A549 (cell line): ENCODE data around the gene C19orf25. TPM values are rescaled to one million over a fixed set of nuclear protein-coding genes. Genes with fewer than 3 reads are reported as not detected.
A peak's percentile ranks its signal among the peaks of the same experiment; 100 is the strongest.

Source experiments
- ATAC-seq, 2 experiments: fragments of 200-7000 bp in 1 of 2; fragments of >200 bp in 1 of 2; cut with Nextera tagmentation in 1 of 2; cut with Tn5 transposase in 1 of 2; 3 replicates each; pipeline versions ENCODE4 v1.8.0 to v1.9.1; 2018 to 2020; ENCODE audit warnings: mild to moderate bottlenecking in 1 of 2, moderate library complexity in 1 of 2
- CTCF ChIA-PET: fragments of 300-600 bp; sonication (Branson Sonifier 250); formaldehyde crosslinking; extraction: SDS; loops from one replicate; lab custom pipeline; 2021; ENCODE audit warnings: antibody characterized with exemption, inconsistent platforms; lab: Yijun Ruan, JAX
- POLR2A ChIA-PET: fragments of 350-600 bp; formaldehyde crosslinking; extraction: SDS; loops from one replicate; lab custom pipeline; 2021; ENCODE audit warnings: antibody characterized with exemption, inconsistent platforms; lab: Yijun Ruan, JAX
- DNase-seq, 2 experiments: peaks; one replicate each; pipeline versions ENCODE4 v3.0.0 to v3.0.0-alpha.2; 2011 to 2016; ENCODE audit warnings: low read depth in 1 of 2, low spot score in 1 of 2
- FAIRE-seq: peaks from 2 replicates; lab custom pipeline; 2011; peaks lifted over from hg19 to GRCh38; lab: Jason Lieb, UNC
- H3K27ac ChIP-seq, 2 experiments: fragments of >200 bp; sonication (Bioruptor Twin); formaldehyde crosslinking; 3 replicates each; pipeline ENCODE4 v1.5.1; 2016 to 2017
- H3K4me1 ChIP-seq: fragments of >200 bp; sonication (Bioruptor Twin); formaldehyde crosslinking; 3 replicates; pipeline ENCODE4 v1.6.1; 2016
- H3K4me2 ChIP-seq: fragments of >200 bp; sonication (Bioruptor Twin); formaldehyde crosslinking; 3 replicates; pipeline ENCODE4 v1.6.1; 2016
- H3K4me3 ChIP-seq: fragments of >200 bp; sonication (Bioruptor Twin); formaldehyde crosslinking; 3 replicates; pipeline ENCODE4 v1.5.1; 2016
- H3K9me3 ChIP-seq: fragments of >200 bp; sonication (Bioruptor Twin); formaldehyde crosslinking; 3 replicates; pipeline ENCODE4 v1.6.1; 2016
- CBX2 ChIP-seq: fragments of 200-600 bp; sonication (generic); IDR thresholded peaks from 2 replicates; pipeline ENCODE4 v1.6.1; 2016; ENCODE audit warnings: low read depth, mild to moderate bottlenecking, borderline replicate concordance
- CHD4 ChIP-seq: fragments of 200-600 bp; sonication (generic); IDR thresholded peaks from 2 replicates; pipeline ENCODE4 v1.6.1; 2016; ENCODE audit warnings: antibody characterized with exemption, mild to moderate bottlenecking, borderline replicate concordance
- E2F6 ChIP-seq: IDR thresholded peaks from 2 replicates; pipeline ENCODE4 v1.6.1; 2012; ENCODE audit warnings: low read depth, borderline replicate concordance
- EHF ChIP-seq: fragments of 250-450 bp; sonication (Bioruptor Pico); IDR thresholded peaks from 2 replicates; pipeline ENCODE4 v1.5.0; 2020; ENCODE audit warnings: mild to moderate bottlenecking
- EHMT2 ChIP-seq: fragments of 200-600 bp; sonication (generic); IDR thresholded peaks from 2 replicates; pipeline ENCODE4 v1.6.1; 2016; ENCODE audit warnings: antibody characterized with exemption, low read depth, mild to moderate bottlenecking, moderate library complexity
- ESRRA ChIP-seq: fragments of 150-350 bp; IDR thresholded peaks from 2 replicates; pipeline ENCODE4 v1.6.1; 2014; ENCODE audit warnings: mild to moderate bottlenecking, low read length, borderline replicate concordance
- FOSB ChIP-seq: fragments of 250-450 bp; sonication (Bioruptor Pico); IDR thresholded peaks from 2 replicates; pipeline ENCODE4 v1.5.0; 2020; ENCODE audit warnings: mild to moderate bottlenecking, moderate library complexity
- GATA3 ChIP-seq: IDR thresholded peaks from 2 replicates; pipeline ENCODE4 v1.6.1; 2012; ENCODE audit warnings: borderline replicate concordance
- HDAC2 ChIP-seq: fragments of 200-600 bp; sonication (generic); IDR thresholded peaks from 2 replicates; pipeline ENCODE4 v1.6.1; 2016
- HOXA7 ChIP-seq: fragments of 250-450 bp; sonication (Bioruptor Pico); IDR thresholded peaks from 2 replicates; pipeline ENCODE4 v1.5.0; 2020; ENCODE audit warnings: mild to moderate bottlenecking, moderate library complexity
- HOXB13 ChIP-seq: fragments of 250-450 bp; sonication (Bioruptor Pico); IDR thresholded peaks from 2 replicates; pipeline ENCODE4 v1.5.0; 2020; ENCODE audit warnings: low read depth, mild to moderate bottlenecking, moderate library complexity
- HOXB5 ChIP-seq: fragments of 250-450 bp; sonication (Bioruptor Pico); IDR thresholded peaks from 2 replicates; pipeline ENCODE4 v1.5.0; 2020; ENCODE audit warnings: mild to moderate bottlenecking, moderate library complexity
- JUN ChIP-seq, 2 experiments: fragments of >200 bp; sonication (Bioruptor Twin); formaldehyde crosslinking; IDR thresholded peaks; 2 replicates in 1 of 2; 3 replicates in 1 of 2; pipeline ENCODE4 v1.6.1; 2016 to 2017
- KDM1A ChIP-seq: fragments of 200-600 bp; sonication (generic); IDR thresholded peaks from 2 replicates; pipeline ENCODE4 v1.6.1; 2016; ENCODE audit warnings: low read depth, mild to moderate bottlenecking
- MAFK ChIP-seq: fragments of 450-650 bp; IDR thresholded peaks from 2 replicates; pipeline ENCODE4 v1.6.1; 2014; ENCODE audit not compliant: partially characterized antibody
- MAX ChIP-seq: IDR thresholded peaks from 2 replicates; pipeline ENCODE4 v1.6.1; 2012
- NFE2L2 ChIP-seq: fragments of 150-350 bp; conservative IDR thresholded peaks from 2 replicates; pipeline ENCODE4 v1.6.1; 2014; ENCODE audit warnings: low read length
- NR3C1 ChIP-seq: fragments of >200 bp; sonication (Bioruptor Twin); formaldehyde crosslinking; IDR thresholded peaks from 3 replicates; pipeline ENCODE4 v1.6.1; 2017
- POLR2A ChIP-seq: IDR thresholded peaks from 2 replicates; pipeline ENCODE4 v1.6.1; 2012; ENCODE audit warnings: mild to moderate bottlenecking, low read length
- RARB ChIP-seq: fragments of 250-450 bp; sonication (Bioruptor Pico); IDR thresholded peaks from 2 replicates; pipeline ENCODE4 v1.8.0; 2021; ENCODE audit warnings: mild to moderate bottlenecking, moderate library complexity
- RNF2 ChIP-seq: fragments of 200-600 bp; sonication (generic); IDR thresholded peaks from 2 replicates; pipeline ENCODE4 v1.6.1; 2016; ENCODE audit warnings: low read depth, mild to moderate bottlenecking, antibody characterized with exemption, moderate library complexity, borderline replicate concordance
- USF2 ChIP-seq: fragments of 450-650 bp; IDR thresholded peaks from 2 replicates; pipeline ENCODE4 v1.6.1; 2014; ENCODE audit warnings: antibody characterized with exemption
- ZC3H11A ChIP-seq: fragments of 450-650 bp; IDR thresholded peaks from 2 replicates; pipeline ENCODE4 v1.6.1; 2014; ENCODE audit warnings: antibody characterized with exemption, mild to moderate bottlenecking
- ZSCAN20 ChIP-seq: fragments of 250-450 bp; sonication (Bioruptor Pico); IDR thresholded peaks from 2 replicates; pipeline ENCODE4 v1.8.0; 2022; ENCODE audit warnings: mild to moderate bottlenecking, moderate library complexity
- WGBS: methylation state at CpG from one replicate; pipeline ENCODE4 v1.1.6; 2017; ENCODE audit errors: missing lambda C conversion rate; 5-methylcytosine and 5-hydroxymethylcytosine counted together
- polyA minus RNA-seq: library from RNA; depleted of rRNA, polyadenylated mRNA; stranded (reverse); fragments of >200 nt; gene quantifications from 2 replicates; pipeline ENCODE4 v1.2.3, GENCODE V29; 2011; rRNA and poly(A)+ RNA removed
- polyA plus RNA-seq, 4 experiments: library from polyadenylated mRNA; depleted of rRNA in 3 of 4; stranded (reverse); fragments of >200 nt; fragmentation: RNase III in 1 of 4; extraction: RNeasy Plus Mini Kit Qiagen cat#74134 plus additional on column Dnase treatment in 1 of 4; gene quantifications; 2 replicates in 3 of 4; 3 replicates in 1 of 4; pipeline ENCODE4 v1.2.3, GENCODE V29; 2011 to 2017
- TF ChIP-seq, protein P1 (sequence below): fragments of >200 bp; sonication (Bioruptor Twin); formaldehyde crosslinking; IDR thresholded peaks from 3 replicates; pipeline ENCODE4 v1.6.1; 2016
- TF ChIP-seq, protein P2 (sequence below): IDR thresholded peaks from 2 replicates; pipeline ENCODE4 v1.6.1; 2012
- TF ChIP-seq, protein P3 (sequence below): fragments of >200 bp; sonication (Bioruptor Twin); formaldehyde crosslinking; IDR thresholded peaks from 3 replicates; pipeline ENCODE4 v1.5.1; 2016

Gene C19orf25
- polyA plus RNA-seq (2011; rRNA removed) (6.5 and 8.2 TPM in 2 replicates), polyA plus RNA-seq (2017; fragmentation: RNase III; extraction: RNeasy Plus Mini Kit Qiagen cat#74134 plus additional on column Dnase treatment) (17.1 to 20.7 TPM (median 18.9 TPM) in 3 replicates), polyA minus RNA-seq (5.0 and 6.4 TPM in 2 replicates)
- 21.1 and 30.9 TPM in 2 replicates for polyA plus RNA-seq (2012; cell fraction: cytosol; rRNA removed)
- 25.1 and 28.4 TPM in 2 replicates for polyA plus RNA-seq (2012; cell fraction: nucleus; rRNA removed)

DNA sequence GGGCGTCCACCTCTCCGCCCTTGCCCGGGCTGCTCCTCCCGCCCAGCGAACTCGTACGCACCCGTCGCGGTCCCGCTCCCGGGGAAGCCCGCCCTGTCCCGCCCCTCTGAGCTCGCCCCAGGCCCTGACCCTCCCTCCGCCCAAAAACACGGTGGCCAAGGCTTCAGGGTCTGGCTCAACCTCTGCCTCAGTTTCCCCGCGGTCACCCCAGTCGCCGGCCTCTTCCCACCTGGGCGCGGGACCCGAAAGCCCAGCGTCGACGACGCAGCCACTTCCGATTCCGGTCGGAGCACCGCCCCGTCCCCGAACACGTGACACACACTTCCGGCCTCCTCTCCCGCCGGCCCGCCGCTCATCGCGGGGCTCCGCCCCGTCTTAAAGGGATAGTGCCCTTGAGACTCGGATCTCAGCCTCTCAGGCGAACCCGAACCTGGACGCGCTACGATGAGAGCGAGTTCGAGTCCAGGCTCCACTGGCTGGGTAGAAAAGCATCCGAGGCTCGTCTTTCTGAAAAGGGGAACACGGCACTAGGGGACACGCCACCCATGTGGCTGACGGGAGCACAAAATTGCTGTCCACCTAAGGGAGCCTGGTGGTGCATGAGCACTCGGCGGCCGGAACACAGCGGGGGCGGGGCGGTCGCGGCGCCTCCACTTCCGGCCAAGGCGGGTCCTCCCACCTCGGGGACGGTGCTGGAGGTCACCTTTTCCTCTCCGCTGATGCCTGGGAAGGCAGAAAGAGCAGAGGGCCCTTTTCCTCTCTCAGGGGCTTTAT is at the start of gene C19orf25:
Gene C19orf25, minus strand, starts transcription at position 282 of the 774 bp plus-strand sequence. CDS start 312 bp downstream, outside the sequence.
- ChIA-PET POLR2A (no interaction called here), CTCF (no interaction called here)
- Histone ChIP-seq H3K9me3 (no peaks in the 10 kb centered on the region), H3K4me3 (peak within 1 kb of the TSS; percentile 95), H3K4me2 (peak within 1 kb of the TSS; percentile 90), H3K27ac (peak within 1 kb of the TSS; percentile 88 to 95), H3K4me1 (peaks cover 11% of the 10 kb centered on the region; the same call in 2 of the 3 replicates)
- peak; percentile 51 for FAIRE-seq
- peak; percentile 84 to 93 for DNase-seq
- peak; percentile 89 to 95 for ATAC-seq
- 2% methylated on average over 31 of the region's 71 CpGs for WGBS
- peak; percentile 43; the same call in 1 of the 2 replicates for TF ChIP-seq HOXB5 (CRISPR knock-in tag)
- TF ChIP-seq HOXB13 (CRISPR knock-in tag) = no peak
- peak; percentile 92 for TF ChIP-seq E2F6
- TF ChIP-seq, protein P1, sequence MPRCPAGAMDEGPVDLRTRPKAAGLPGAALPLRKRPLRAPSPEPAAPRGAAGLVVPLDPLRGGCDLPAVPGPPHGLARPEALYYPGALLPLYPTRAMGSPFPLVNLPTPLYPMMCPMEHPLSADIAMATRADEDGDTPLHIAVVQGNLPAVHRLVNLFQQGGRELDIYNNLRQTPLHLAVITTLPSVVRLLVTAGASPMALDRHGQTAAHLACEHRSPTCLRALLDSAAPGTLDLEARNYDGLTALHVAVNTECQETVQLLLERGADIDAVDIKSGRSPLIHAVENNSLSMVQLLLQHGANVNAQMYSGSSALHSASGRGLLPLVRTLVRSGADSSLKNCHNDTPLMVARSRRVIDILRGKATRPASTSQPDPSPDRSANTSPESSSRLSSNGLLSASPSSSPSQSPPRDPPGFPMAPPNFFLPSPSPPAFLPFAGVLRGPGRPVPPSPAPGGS = peak; percentile 51; the same call in 1 of the 3 replicates
- 0 out of 2 replicates have a peak, but pooled peaks have one; percentile 29 for TF ChIP-seq HDAC2
- TF ChIP-seq GATA3 = no peak
- TF ChIP-seq ZC3H11A = no peak
- no peak for TF ChIP-seq HOXA7 (CRISPR knock-in tag)
- peak; percentile 68 for TF ChIP-seq KDM1A
- TF ChIP-seq RNF2 = no peak
- no peak for TF ChIP-seq EHMT2
- TF ChIP-seq POLR2A = peak; percentile 50
- TF ChIP-seq MAX = peak; percentile 86
- TF ChIP-seq ZSCAN20 (CRISPR knock-in tag) = 0 out of 2 replicates have a peak, but pooled peaks have one; percentile 22
- TF ChIP-seq, protein P2, sequence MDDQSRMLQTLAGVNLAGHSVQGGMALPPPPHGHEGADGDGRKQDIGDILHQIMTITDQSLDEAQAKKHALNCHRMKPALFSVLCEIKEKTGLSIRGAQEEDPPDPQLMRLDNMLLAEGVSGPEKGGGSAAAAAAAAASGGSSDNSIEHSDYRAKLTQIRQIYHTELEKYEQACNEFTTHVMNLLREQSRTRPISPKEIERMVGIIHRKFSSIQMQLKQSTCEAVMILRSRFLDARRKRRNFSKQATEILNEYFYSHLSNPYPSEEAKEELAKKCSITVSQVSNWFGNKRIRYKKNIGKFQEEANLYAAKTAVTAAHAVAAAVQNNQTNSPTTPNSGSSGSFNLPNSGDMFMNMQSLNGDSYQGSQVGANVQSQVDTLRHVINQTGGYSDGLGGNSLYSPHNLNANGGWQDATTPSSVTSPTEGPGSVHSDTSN = peak; percentile 66
- peak; percentile 34 to 66; a peak in 2 of 5 replicates for TF ChIP-seq JUN (IDR thresholded peaks at IDR 0.05)
- no peak for TF ChIP-seq NR3C1
- no peak for TF ChIP-seq FOSB (CRISPR knock-in tag)
- TF ChIP-seq CHD4 = peak; percentile 38; the same call in 1 of the 2 replicates
- TF ChIP-seq NFE2L2 = no peak
- TF ChIP-seq USF2 = peak; percentile 92

GRCh38 chr19:1527650-1528309 is 48.8 kb upstream of the C19orf25 start:
- FAIRE-seq (no peak), ATAC-seq (peak; percentile 45 to 63; a peak in 4 of 6 replicates), DNase-seq (no peak)
- POLR2A ChIA-PET = no interaction called here
- no peak overlapping the region for H3K4me2 ChIP-seq
- no peaks in the 10 kb centered on the region for H3K9me3 ChIP-seq
- no peak overlapping the region for H3K27ac ChIP-seq
- CTCF ChIA-PET = interaction anchor here (1.3 to 1.4 kb wide), 2 partner anchors 13 to 18 kb away, joined by 5 to 6 read pairs; no protein-coding TSS in a partner anchor
- no peak overlapping the region for H3K4me3 ChIP-seq
- no peaks in the 10 kb centered on the region for H3K4me1 ChIP-seq
- WGBS = 9% methylated on average over 6 of the region's 27 CpGs
- TF ChIP-seq, protein P3, sequence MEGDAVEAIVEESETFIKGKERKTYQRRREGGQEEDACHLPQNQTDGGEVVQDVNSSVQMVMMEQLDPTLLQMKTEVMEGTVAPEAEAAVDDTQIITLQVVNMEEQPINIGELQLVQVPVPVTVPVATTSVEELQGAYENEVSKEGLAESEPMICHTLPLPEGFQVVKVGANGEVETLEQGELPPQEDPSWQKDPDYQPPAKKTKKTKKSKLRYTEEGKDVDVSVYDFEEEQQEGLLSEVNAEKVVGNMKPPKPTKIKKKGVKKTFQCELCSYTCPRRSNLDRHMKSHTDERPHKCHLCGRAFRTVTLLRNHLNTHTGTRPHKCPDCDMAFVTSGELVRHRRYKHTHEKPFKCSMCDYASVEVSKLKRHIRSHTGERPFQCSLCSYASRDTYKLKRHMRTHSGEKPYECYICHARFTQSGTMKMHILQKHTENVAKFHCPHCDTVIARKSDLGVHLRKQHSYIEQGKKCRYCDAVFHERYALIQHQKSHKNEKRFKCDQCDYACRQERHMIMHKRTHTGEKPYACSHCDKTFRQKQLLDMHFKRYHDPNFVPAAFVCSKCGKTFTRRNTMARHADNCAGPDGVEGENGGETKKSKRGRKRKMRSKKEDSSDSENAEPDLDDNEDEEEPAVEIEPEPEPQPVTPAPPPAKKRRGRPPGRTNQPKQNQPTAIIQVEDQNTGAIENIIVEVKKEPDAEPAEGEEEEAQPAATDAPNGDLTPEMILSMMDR = no peak
- TF ChIP-seq NR3C1 = no peak
- TF ChIP-seq USF2 = no peak
- TF ChIP-seq CBX2 = no peak
- no peak for TF ChIP-seq RARB (CRISPR knock-in tag)
- no peak for TF ChIP-seq ZC3H11A
- TF ChIP-seq ESRRA = no peak
- TF ChIP-seq EHF (CRISPR knock-in tag) = no peak
- TF ChIP-seq, protein P2 = no peak
- TF ChIP-seq MAFK = no peak
